K562 (cell line): Measurements from ENCODE around the gene CPHXL2. TPM values are rescaled to one million over a fixed set of nuclear protein-coding genes. Genes with fewer than 3 reads are reported as not detected.

Source experiments
- ATAC-seq: fragments of 200-7000 bp; cut with Tn5 transposase; 3 replicates; pipeline ENCODE4 v1.9.1; 2020; ENCODE audit warnings: moderate library complexity
- BruUV-seq: library from RNA; stranded (reverse); fragments of 400-500 nt; replicated peaks from 2 replicates; lab custom pipeline; 2021; lab: Mats Ljungman, UMichigan
- CTCF ChIA-PET: fragments of 300-600 bp; formaldehyde crosslinking; extraction: SDS; loops from one replicate; lab custom pipeline; 2021; ENCODE audit warnings: low intra/inter-chr PET ratio; lab: Yijun Ruan, JAX
- POLR2A ChIA-PET: fragments of 300-600, 350-650 bp; sonication (Branson Sonifier 250); formaldehyde crosslinking; extraction: SDS; loops from one replicate; lab custom pipeline; 2021; ENCODE audit warnings: antibody characterized with exemption, inconsistent platforms; lab: Yijun Ruan, JAX
- DNase-seq, 4 experiments: peaks; one replicate each; pipeline versions ENCODE4 v3.0.0 to v3.0.0-alpha.2; 2011 to 2018; ENCODE audit warnings: low spot score in 3 of 4, mixed read lengths in 3 of 4; ENCODE audit errors: extremely low read depth in 1 of 4
- FAIRE-seq: peaks from 2 replicates; lab custom pipeline; 2011; peaks lifted over from hg19 to GRCh38; lab: Jason Lieb, UNC
- H2AFZ ChIP-seq: 2 replicates; pipeline ENCODE4 v1.6.0; 2011; ENCODE audit warnings: low read depth, low read length, control low read depth, inconsistent platforms
- H3K27ac ChIP-seq: fragments of 200-600 bp; 3 replicates; pipeline ENCODE4 v1.8.0; 2011; ENCODE audit warnings: low read depth, mild to moderate bottlenecking, control low read depth, inconsistent platforms, low read length, moderate library complexity, mixed read lengths; ENCODE audit errors: extremely low read depth
- H3K27me3 ChIP-seq, 2 experiments: fragments of 300-600 bp in 1 of 2; 2 replicates in 1 of 2; 3 replicates in 1 of 2; pipeline versions ENCODE4 v1.6.0 to v1.8.0; 2011; ENCODE audit warnings: inconsistent platforms in 2 of 2, low read length in 2 of 2, mild to moderate bottlenecking in 1 of 2, mixed read lengths in 1 of 2, moderate library complexity in 1 of 2; ENCODE audit not compliant: control insufficient read depth in 2 of 2, insufficient read depth in 2 of 2
- H3K36me3 ChIP-seq: fragments of 300-600 bp; 3 replicates; pipeline ENCODE4 v1.8.0; 2011; ENCODE audit warnings: mild to moderate bottlenecking, low read length, inconsistent platforms; ENCODE audit not compliant: control insufficient read depth, insufficient read depth
- H3K4me1 ChIP-seq, 2 experiments: fragments of 200-600 bp in 1 of 2; replicated peaks in 1 of 2; 2 replicates in 1 of 2; 3 replicates in 1 of 2; pipeline versions ENCODE4 v1.5.1 to v1.8.0; 2011; ENCODE audit warnings: inconsistent platforms in 2 of 2, low read length in 2 of 2, mild to moderate bottlenecking in 1 of 2, mixed read lengths in 1 of 2, moderate library complexity in 1 of 2; ENCODE audit not compliant: control insufficient read depth in 2 of 2, insufficient read depth in 2 of 2
- H3K4me2 ChIP-seq: 2 replicates; pipeline ENCODE4 v1.6.1; 2011; ENCODE audit warnings: low read length, control low read depth, inconsistent platforms, mixed read lengths; ENCODE audit not compliant: insufficient read depth
- H3K4me3 ChIP-seq: fragments of 200-600 bp; sonication (generic), shearing (Covaris generic); 2 replicates; pipeline ENCODE4 v1.5.1; 2016; ENCODE audit warnings: control low read depth, inconsistent platforms
- H3K79me2 ChIP-seq: fragments of 200-600 bp; 3 replicates; pipeline ENCODE4 v1.8.0; 2011; ENCODE audit warnings: low read length, inconsistent platforms; ENCODE audit not compliant: control insufficient read depth, insufficient read depth
- H3K9ac ChIP-seq, 2 experiments: 2 replicates each; pipeline versions ENCODE4 v1.6.0 to v1.6.1; 2011; ENCODE audit warnings: low read depth in 2 of 2, low read length in 2 of 2, control low read depth in 1 of 2, inconsistent platforms in 1 of 2, mild to moderate bottlenecking in 1 of 2, mixed read lengths in 1 of 2; ENCODE audit not compliant: insufficient read depth in 1 of 2
- H3K9me1 ChIP-seq: one replicate; pipeline ENCODE4 v1.6.0; 2011; ENCODE audit warnings: inconsistent platforms, mild to moderate bottlenecking, low read length, moderate library complexity; ENCODE audit not compliant: control insufficient read depth, insufficient read depth
- H3K9me3 ChIP-seq: replicated peaks from 2 replicates; pipeline ENCODE4 v1.5.1; 2011; ENCODE audit warnings: low read depth, low read length, inconsistent platforms; ENCODE audit not compliant: control insufficient read depth, insufficient read depth
- H4K20me1 ChIP-seq: replicated peaks from 2 replicates; pipeline ENCODE4 v1.6.1; 2011; ENCODE audit warnings: low read length, inconsistent platforms, mixed read lengths; ENCODE audit not compliant: control insufficient read depth, insufficient read depth
- PATZ1 ChIP-seq: fragments of 250-450 bp; sonication (Bioruptor Pico); IDR thresholded peaks from 2 replicates; pipeline ENCODE4 v1.5.0; 2020; ENCODE audit warnings: mild to moderate bottlenecking, borderline replicate concordance
- RAD21 ChIP-seq, 2 experiments: fragments of 250-450 bp in 1 of 2; fragments of 450-650 bp in 1 of 2; sonication (Bioruptor Pico) in 1 of 2; formaldehyde crosslinking in 1 of 2; IDR thresholded peaks in 1 of 2; conservative IDR thresholded peaks in 1 of 2; 2 replicates each; pipeline versions ENCODE4 v1.4.0 to v1.8.0; 2020 to 2022; ENCODE audit warnings: mild to moderate bottlenecking in 2 of 2, moderate library complexity in 1 of 2
- SMAD4 ChIP-seq: fragments of 250-450 bp; sonication (Bioruptor Pico); conservative IDR thresholded peaks from 2 replicates; pipeline ENCODE4 v1.8.0; 2021; ENCODE audit warnings: inconsistent platforms, mild to moderate bottlenecking, moderate library complexity
- ZNF280B ChIP-seq: fragments of 250-450 bp; sonication (Bioruptor Pico); IDR thresholded peaks from 2 replicates; pipeline ENCODE4 v1.5.1; 2021; ENCODE audit warnings: mild to moderate bottlenecking
- ZNF644 ChIP-seq: fragments of 200-800 bp; sonication (Bioruptor generic); IDR thresholded peaks from 2 replicates; pipeline ENCODE4 v1.6.1; 2016; ENCODE audit warnings: low read depth, missing genetic modification characterization, missing compliant biosample characterization
- ZNF780A ChIP-seq: fragments of 250-450 bp; sonication (Bioruptor Pico); IDR thresholded peaks from 2 replicates; pipeline ENCODE4 v1.5.0; 2021; ENCODE audit warnings: mild to moderate bottlenecking
- ZNF830 ChIP-seq: fragments of 250-450 bp; sonication (Bioruptor Pico); IDR thresholded peaks from 2 replicates; pipeline ENCODE4 v1.5.0; 2021; ENCODE audit warnings: mild to moderate bottlenecking
- WGBS: fragments of 100-300 bp; shearing (Covaris generic); methylation state at CpG from one replicate; pipeline ENCODE4 v1.1.6; 2016; ENCODE audit warnings: low coverage, mixed read lengths; ENCODE audit not compliant: insufficient coverage; ENCODE audit errors: missing lambda C conversion rate; 5-methylcytosine and 5-hydroxymethylcytosine counted together
- in situ Hi-C: fragments of 300-500 bp; cut with MboI; formaldehyde crosslinking; loops from 4 replicates; pipeline ENCODE4 v1.15.0; 2018; ENCODE audit warnings: inconsistent platforms, mixed read lengths
- intact Hi-C: fragments of 100-400 bp; cut with micrococcal nuclease; formaldehyde crosslinking; loops from 2 replicates; pipeline ENCODE4 v1.14.2; 2022
- polyA plus RNA-seq, 8 experiments: library from polyadenylated mRNA; depleted of rRNA in 4 of 8; stranded (reverse) in 5 of 8; unstranded in 3 of 8; fragments of >200 nt; fragmentation: Nextera tagmentation in 2 of 8; fragmentation: Illumina TruSeq in 1 of 8; extraction: Ambion mirVana in 2 of 8; extraction: Trizol in 1 of 8; gene quantifications; 2 replicates each; pipeline versions ENCODE4 v1.2.1 to v1.2.3, GENCODE V29; 2011 to 2014; ENCODE audit warnings: inconsistent platforms in 1 of 8, missing spikeins in 1 of 8
- total RNA-seq, 7 experiments: library from RNA; depleted of rRNA in 6 of 7; stranded (reverse); fragments of >200 nt in 6 of 7; fragmentation: Illumina TruSeq in 2 of 7; extraction: Trizol in 2 of 7; gene quantifications; 2 replicates each; pipeline versions ENCODE4 v1.2.1 to v1.2.3, GENCODE V29; 2011 to 2021; ENCODE audit warnings: low replicate concordance in 1 of 7

CPHXL2 gene
- total and polyA plus RNA-seq, 9 of the 15 experiments (the other 6 are each of a cell fraction or from before 2014, with no cell fraction given) = not detected

GRCh38 chr16:75629132-75629531 lies 47.7 kb downstream of the CPHXL2 start:
- Histone ChIP-seq H3K36me3 (peaks cover 94% of the 10 kb centered on the region), H3K4me1 (peaks cover 0 to 18% of the 10 kb centered on the region in 2 experiments; a peak in 2 of 5 replicates), H3K27me3 (no peaks in the 10 kb centered on the region), H3K9ac (no peak overlapping the region), H3K4me2 (no peak overlapping the region), H3K4me3 (no peak overlapping the region), H3K9me1 (no peaks in the 10 kb centered on the region), H2AFZ (no peak overlapping the region), H3K27ac (no peak overlapping the region), H3K9me3 (no peaks in the 10 kb centered on the region), H4K20me1 (no peaks in the 10 kb centered on the region), H3K79me2 (no peaks in the 10 kb centered on the region)
- intact Hi-C loops = no loop called here
- FAIRE-seq (no peak), ATAC-seq (no peak), DNase-seq (no peak)
- no TSS peak for BruUV-seq
- POLR2A ChIA-PET = interaction anchor here (0.7 to 6.0 kb wide), 2 partner anchors 17 to 59 kb away, joined by 3 to 43 read pairs; partner anchors contain the start of genes KARS1 and TERF2IP
- TF ChIP-seq SMAD4 (CRISPR knock-in tag) (no peak), ZNF830 (CRISPR knock-in tag) (no peak), RAD21 (CRISPR knock-in tag; conservative IDR thresholded peaks at IDR 0.05 in 1 of 2, IDR thresholded peaks at IDR 0.05 in 1 of 2) (no peak), PATZ1 (CRISPR knock-in tag) (no peak), ZNF280B (no peak), ZNF644 (tag) (no peak), ZNF780A (no peak)
- CTCF ChIA-PET = no interaction called here
- 85% methylated on average over 9 of the region's 10 CpGs for WGBS
- in situ Hi-C loops = loop anchor here (25.0 kb wide), 1 partner anchor 1558 kb away; the partner anchor contains the start of genes MON1B and SYCE1L
